TTC549 (cell line): ENCODE data around the gene SALL4.

Experiments
- FAIRE-seq: peaks from 2 replicates; lab custom pipeline; 2012; peaks lifted over from hg19 to GRCh38; lab: Jason Lieb, UNC

SALL4 gene

DNA sequence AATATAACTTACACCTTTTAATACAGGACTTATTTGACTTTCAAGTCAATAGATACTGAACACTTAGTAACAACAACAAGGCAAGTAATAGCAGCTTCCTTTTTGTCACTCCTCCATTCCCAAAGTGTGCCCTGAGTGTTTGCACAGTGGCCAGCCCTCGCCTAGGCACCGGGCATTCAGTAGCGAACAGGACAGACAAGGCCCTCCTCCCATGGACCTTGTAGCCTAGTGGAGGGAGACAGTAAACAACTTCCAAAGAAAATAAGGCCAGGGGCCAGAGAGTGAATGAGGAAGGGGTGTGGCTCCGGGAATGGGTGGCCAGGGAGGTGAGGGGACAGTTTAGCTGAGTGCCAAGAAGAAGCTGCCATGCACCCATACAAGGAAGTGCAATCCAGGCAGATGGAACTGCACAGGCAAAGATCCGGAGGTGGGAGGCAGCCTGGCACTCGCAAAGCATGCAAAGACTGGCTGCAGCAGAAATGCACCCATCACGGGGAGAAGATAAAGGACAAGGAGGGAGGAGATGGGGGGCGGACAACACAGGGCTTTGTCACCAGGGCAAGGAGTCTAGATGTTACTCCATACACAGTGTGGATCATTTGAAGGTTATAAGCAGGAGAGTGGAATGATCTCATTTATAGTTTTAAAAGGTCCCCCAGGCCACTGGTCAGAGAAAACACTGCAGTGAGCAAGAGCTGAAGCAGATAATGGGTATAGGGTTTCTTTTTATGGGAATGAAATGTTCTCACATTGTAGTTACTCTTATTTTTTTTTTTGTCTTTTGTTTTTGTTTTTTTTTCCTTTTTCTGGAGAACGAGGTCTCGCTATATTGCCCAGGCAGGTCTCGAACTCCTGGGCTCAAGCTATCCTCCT is 66.4 kb downstream of the SALL4 start:
- no peak for FAIRE-seq

DNA sequence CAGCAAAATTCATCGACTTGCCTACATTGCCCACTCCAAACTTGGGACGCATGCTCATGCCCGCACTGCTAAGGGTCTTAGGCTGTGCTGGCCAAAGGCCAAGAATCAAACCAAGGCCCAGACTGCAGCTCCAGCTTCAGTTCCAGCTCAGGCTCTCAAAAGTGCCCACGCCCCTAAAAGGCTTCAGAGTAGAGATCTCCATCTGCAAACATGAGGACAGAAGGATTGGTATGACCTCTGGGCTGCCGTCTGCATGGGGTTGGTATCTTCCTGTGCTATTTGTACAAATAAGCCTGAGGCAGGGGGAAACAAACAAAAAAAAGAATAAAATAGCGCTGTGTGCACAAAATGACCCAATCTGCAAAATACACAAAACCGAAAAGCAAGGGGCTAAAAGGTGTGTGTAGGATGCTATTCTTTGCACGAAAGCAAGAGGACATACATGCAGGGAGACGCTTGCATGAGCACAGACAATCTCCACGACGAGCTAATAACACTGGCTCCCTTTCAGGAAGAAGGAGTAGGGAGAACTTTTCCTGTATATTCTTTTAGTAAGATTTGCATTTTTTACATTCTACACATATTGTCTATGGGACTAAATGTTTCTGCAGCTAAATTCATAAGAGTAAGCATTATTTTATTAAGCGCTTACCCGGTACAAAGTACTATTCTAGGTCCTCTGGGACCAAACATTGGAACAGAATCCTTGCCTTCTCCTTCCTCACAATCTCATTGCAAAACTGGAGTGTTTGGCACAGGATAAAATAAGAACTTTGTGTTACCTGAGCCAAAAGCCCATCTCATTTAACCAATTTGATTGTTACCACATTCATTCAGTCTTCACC is 67.2 kb downstream of the SALL4 start:
- no peak for FAIRE-seq

DNA sequence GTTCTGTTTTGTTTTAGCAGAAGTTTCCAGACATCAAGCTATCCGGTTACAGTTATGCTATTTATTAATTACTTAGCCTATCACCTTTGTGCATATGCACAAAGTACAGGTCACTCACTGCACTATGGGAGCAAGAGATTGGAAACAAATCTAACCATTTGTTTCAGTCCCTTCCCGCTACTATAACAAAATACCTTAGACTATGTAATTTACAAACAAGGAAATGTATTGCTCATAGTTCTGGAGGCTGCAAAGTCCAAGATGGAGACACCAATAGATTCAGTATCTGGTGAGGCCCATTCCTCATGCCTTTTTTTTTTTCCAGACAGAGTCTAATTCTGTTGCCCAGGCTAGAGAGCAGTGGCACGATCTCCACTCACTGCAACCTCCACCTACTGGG is 69.3 kb downstream of the SALL4 start:
- no peak for FAIRE-seq
